ENCODE results near the gene AHDC1. TPM values are rescaled to one million over a fixed set of nuclear protein-coding genes. Genes with fewer than 3 reads are reported as not detected.

The AHDC1 gene
- total and polyA plus RNA-seq, 9 of the 15 experiments (the other 6 are each of a cell fraction or from before 2014, with no cell fraction given): 0.21 to 36.4 (median 4.7) TPM

DNA sequence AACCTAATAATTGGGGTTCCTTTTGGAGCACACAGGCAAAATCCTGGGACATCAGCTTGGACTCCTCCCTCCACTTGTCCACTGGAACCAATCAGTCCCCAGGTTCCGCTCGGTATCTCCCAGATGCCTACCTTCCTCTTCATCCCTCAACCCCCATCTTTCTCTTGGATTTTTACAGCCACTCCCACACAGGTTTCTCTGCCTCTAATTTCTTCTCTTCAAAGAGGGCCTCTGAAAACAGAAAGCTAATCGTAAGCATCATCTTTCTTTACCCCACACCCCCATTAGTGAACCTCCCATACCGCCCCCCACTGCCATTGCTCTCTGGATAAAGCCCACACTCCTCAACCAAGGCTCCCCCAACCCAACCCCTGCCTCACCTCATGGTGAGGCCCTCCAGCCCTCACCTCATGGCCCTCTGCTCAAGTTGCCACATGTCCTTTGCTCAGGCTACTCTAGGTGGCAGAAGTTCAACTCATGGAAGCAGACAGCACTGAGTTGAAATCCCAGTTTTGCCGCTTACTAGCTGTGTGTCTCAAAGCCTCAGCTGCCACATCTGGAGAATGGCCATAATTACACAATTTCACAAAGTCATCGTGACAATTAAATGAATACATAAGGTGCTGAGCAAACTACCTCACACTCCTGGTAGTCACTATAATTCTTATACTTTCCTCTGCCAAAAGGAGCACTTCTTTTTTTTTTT is 95.8 kb downstream of the AHDC1 start (continued):
- TF ChIP-seq PRDM10 (IDR thresholded peaks at IDR 0.05; ENCODE audit: partially characterized antibody) (peak; percentile 13), ELF1 (tag; IDR thresholded peaks at IDR 0.05) (no peak), ZNF707 (CRISPR knock-in tag; conservative IDR thresholded peaks at IDR 0.05) (no peak), RCOR1 (IDR thresholded peaks at IDR 0.05; ENCODE audit: borderline replicate concordance in 1 of 2, low read depth in 2 of 2, low read length in 2 of 2) (peak; percentile 83 to 97), TRIM24 (IDR thresholded peaks at IDR 0.05) (peak; percentile 7 to 33; a peak in 1 of 4 replicates), RAD21 (CRISPR knock-in tag; conservative IDR thresholded peaks at IDR 0.05 in 1 of 2, IDR thresholded peaks at IDR 0.05 in 1 of 2) (peak; percentile 28 to 63; a peak in 3 of 4 replicates), ZNF57 (CRISPR knock-in tag; IDR thresholded peaks at IDR 0.05) (no peak), TARDBP (IDR thresholded peaks at IDR 0.05) (no peak), MIER1 (IDR thresholded peaks at IDR 0.05; ENCODE audit: low read depth) (no peak), CCNT2 (IDR thresholded peaks at IDR 0.05; ENCODE audit: borderline replicate concordance, extremely low read depth, insufficient read length, low read depth, low read length) (no peak), POLR3A (IDR thresholded peaks at IDR 0.05; ENCODE audit: borderline replicate concordance, extremely low read depth, insufficient read depth, insufficient read length) (no peak), CREM (IDR thresholded peaks at IDR 0.05; ENCODE audit: low read depth) (no peak), RBM25 (IDR thresholded peaks at IDR 0.05; ENCODE audit: low read depth, low read length, severe bottlenecking) (peak; percentile 98), BCOR (IDR thresholded peaks at IDR 0.05) (peak; percentile 100), PRPF4 (IDR thresholded peaks at IDR 0.05; ENCODE audit: insufficient read depth, low read depth, low read length, poor library complexity, severe bottlenecking) (no peak), RBM17 (IDR thresholded peaks at IDR 0.05; ENCODE audit: borderline replicate concordance, low read depth, low read length) (no peak), ZEB2 (IDR thresholded peaks at IDR 0.05) (no peak), KLF1 (tag; IDR thresholded peaks at IDR 0.05) (no peak), CTBP1 (IDR thresholded peaks at IDR 0.05; ENCODE audit: borderline replicate concordance) (0 out of 2 replicates have a peak, but pooled peaks have one; percentile 24)
- TF ChIP-seq, protein P1, sequence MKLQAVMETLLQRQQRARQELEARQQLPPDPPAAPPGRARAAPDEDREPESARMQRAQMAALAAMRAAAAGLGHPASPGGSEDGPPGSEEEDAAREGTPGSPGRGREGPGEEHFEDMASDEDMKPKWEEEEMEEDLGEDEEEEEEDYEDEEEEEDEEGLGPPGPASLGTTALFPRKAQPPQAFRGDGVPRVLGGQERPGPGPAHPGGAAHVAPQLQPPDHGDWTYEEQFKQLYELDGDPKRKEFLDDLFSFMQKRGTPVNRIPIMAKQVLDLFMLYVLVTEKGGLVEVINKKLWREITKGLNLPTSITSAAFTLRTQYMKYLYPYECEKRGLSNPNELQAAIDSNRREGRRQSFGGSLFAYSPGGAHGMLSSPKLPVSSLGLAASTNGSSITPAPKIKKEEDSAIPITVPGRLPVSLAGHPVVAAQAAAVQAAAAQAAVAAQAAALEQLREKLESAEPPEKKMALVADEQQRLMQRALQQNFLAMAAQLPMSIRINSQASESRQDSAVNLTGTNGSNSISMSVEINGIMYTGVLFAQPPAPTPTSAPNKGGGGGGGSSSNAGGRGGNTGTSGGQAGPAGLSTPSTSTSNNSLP (IDR thresholded peaks at IDR 0.05; ENCODE audit: borderline replicate concordance, low read depth, low read length): no peak

Data from K562 (cell line).